IPS-18a (cell line): Measurements from ENCODE around the gene TBC1D14.

Experiments used
- H3K27ac ChIP-seq: one replicate; pipeline ENCODE4 v1.5.1; 2013; ENCODE audit warnings: low read length
- H3K27me3 ChIP-seq: one replicate; pipeline ENCODE4 v1.6.1; 2013; ENCODE audit warnings: mild to moderate bottlenecking, low read length; ENCODE audit not compliant: control insufficient read depth, insufficient read depth
- H3K36me3 ChIP-seq: one replicate; pipeline ENCODE4 v1.6.1; 2013; ENCODE audit warnings: low read depth, low read length; ENCODE audit not compliant: control insufficient read depth
- H3K4me1 ChIP-seq: one replicate; pipeline ENCODE4 v1.6.1; 2013; ENCODE audit warnings: low read depth, low read length; ENCODE audit not compliant: control insufficient read depth
- H3K4me3 ChIP-seq: one replicate; pipeline ENCODE4 v1.5.1; 2013; ENCODE audit warnings: low read length
- H3K9ac ChIP-seq: one replicate; pipeline ENCODE4 v1.6.1; 2013; ENCODE audit warnings: mild to moderate bottlenecking, low read length, moderate library complexity
- H3K9me3 ChIP-seq: one replicate; pipeline ENCODE4 v1.6.1; 2013; ENCODE audit warnings: low read depth, low read length; ENCODE audit not compliant: control insufficient read depth

The TBC1D14 gene

DNA sequence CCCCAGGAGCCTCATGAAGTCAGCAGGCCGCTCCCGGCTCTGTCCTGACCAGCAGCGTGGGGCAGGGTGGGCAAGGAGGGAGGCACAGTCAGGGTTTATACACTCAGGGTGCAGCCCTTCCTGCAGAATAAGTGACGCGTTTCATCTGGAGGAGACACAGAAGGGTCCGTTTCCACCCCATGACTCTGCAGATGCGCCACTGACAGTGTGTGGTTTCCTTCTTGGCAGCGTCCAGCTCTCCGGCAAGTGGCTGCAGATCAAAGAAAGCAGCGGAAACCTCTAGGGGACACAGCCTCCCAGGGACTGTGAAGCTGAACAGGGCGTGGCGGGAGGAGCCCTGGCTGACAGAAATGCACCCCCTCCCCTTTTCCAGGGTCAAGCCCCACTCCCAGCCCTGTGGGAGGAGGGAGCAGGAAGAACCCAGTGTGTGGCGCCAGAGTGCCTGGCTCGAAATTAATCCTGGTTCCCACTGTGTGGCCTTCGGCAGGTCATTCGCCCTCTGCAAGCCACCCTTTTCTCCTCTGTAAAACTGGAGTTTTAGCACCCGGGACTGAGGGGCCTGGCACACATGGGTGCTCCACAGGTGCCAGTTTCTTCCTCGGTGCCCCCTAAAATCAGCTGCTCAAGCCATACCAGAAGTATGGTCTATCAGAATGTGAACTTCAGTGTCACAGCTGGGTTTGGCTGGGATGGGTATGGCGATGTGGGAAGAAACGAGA lies 17.3 kb upstream of the TBC1D14 start:
- Histone ChIP-seq H3K9ac (no peak overlapping the region), H3K27me3 (no peaks in the 10 kb centered on the region), H3K4me3 (no peak overlapping the region), H3K36me3 (no peaks in the 10 kb centered on the region), H3K4me1 (no peaks in the 10 kb centered on the region), H3K9me3 (no peaks in the 10 kb centered on the region), H3K27ac (no peak overlapping the region)

DNA sequence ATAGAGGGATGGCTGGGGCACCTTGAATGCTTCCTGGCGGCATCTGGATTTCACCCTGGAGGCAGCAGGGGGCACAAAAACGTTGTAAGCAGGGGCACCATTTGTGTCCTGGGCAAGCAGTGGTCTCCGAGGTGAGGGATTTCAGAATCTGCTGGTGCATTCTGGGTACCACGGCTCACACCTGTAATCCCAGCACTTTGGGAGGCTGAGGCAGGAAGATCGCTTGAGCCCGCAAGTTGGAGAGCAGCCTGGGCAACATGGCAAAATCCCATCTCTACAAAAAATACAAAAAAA lies 16.8 kb upstream of the TBC1D14 start:
- H3K9me3 ChIP-seq = no peaks in the 10 kb centered on the region
- no peaks in the 10 kb centered on the region for H3K36me3 ChIP-seq
- no peak overlapping the region for H3K4me3 ChIP-seq
- no peaks in the 10 kb centered on the region for H3K27me3 ChIP-seq
- H3K27ac ChIP-seq = no peak overlapping the region
- H3K4me1 ChIP-seq = no peaks in the 10 kb centered on the region
- H3K9ac ChIP-seq = no peak overlapping the region

DNA sequence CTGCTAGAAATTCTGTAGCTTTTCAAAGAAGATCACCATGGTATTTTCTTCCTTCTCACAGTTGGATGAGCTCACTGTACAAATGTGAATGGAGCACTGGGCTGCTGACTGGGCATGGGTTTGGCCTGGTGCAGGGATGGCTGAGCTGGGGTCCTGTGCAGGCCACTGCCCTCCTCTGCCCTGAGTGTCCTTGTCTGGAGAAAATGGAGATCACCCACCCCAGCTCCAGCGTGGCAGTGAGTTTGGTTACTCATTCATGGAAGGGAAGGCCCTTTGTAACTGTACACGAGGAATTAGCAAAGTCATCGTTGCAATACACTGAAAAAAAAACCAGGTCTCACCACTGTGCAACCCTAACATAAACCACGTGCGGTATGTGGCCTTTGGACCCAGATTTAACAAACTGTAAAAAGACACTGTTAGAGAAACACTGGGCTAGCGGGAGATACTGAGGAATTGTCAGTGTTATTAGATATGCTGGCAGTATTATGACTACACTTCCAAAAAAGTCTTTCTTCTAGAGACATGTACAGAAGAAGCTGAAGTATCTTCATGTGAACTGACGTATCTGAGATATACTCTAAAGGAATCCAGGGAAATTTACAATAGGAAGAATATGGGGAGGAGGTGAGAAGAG lies 16.1 kb upstream of the TBC1D14 start:
- Histone ChIP-seq H3K4me1 (no peaks in the 10 kb centered on the region), H3K4me3 (no peak overlapping the region), H3K27me3 (no peaks in the 10 kb centered on the region), H3K9me3 (no peaks in the 10 kb centered on the region), H3K36me3 (no peaks in the 10 kb centered on the region), H3K27ac (no peak overlapping the region), H3K9ac (no peak overlapping the region)

DNA sequence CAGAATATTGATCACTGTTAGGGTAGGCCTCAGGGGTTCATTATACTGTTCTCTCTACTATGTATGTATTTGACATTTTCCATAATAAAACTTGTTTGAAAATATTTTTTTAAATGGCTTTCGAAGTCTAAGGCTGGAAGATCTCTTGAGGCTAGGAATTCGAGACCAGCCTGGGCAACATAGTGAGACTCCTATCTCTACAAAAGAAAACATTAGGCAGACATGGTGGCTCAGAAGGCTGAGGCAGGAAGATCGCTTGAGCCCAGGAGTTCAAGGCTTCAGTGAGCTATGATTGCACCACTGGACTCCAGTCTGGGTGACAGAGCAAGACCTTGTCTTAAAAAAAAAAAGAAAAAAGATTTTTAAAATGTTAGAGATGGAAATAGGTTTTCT lies 15.5 kb upstream of the TBC1D14 start:
- H3K9ac ChIP-seq = no peak overlapping the region
- no peaks in the 10 kb centered on the region for H3K36me3 ChIP-seq

DNA sequence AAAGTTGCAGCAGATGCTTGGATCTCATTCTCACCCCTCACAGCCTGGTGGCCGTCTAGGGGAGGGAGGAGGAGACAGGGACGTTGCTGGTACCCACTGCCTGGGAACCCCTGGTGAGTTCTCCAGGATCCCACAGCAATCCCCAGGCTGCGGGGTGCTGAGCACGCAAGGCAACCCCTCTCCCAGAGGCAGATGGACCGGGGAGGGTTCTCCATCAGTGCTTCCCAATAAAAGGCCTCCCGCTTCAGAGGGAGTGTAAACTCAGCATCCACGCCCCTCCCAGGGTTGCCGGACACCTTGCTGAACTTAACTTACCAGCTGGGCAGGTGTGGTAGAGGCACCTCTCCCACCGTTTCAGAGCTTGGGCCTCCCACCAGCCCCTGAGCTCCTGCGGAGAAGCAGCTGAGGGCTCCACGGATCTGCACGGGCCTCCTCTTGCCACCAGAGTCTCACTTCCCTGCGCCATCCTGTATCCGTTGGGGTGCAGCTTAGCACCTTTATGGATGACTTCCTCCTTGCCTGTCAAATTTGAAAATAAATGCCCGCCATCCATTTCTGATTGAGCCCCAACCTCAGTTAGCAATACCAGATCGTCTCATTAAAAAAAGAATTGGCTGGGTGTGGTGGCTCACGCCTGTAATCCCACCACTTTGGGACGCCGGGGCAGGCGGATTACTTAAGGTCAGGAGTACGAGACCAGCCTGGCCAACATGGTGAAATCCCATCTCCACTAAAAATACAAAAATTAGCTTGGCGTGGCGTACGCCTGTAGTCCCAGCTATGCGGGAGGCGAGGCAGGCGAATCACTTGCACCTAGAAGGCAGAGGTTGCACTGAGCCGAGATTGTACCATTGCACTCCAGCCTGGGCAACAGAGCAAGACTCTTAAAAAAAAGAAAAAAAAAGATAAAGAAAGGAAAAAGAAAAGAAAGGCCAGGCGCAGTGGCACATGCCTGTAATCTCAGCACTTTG lies 14.8 kb upstream of the TBC1D14 start:
- Histone ChIP-seq H3K4me1 (no peaks in the 10 kb centered on the region), H3K9me3 (no peaks in the 10 kb centered on the region), H3K9ac (no peak overlapping the region), H3K36me3 (no peaks in the 10 kb centered on the region), H3K4me3 (no peak overlapping the region), H3K27me3 (no peaks in the 10 kb centered on the region), H3K27ac (no peak overlapping the region)

More for the DNA sequence above, 15.5 kb upstream of the TBC1D14 start:
- Histone ChIP-seq H3K4me1 (no peaks in the 10 kb centered on the region), H3K9me3 (no peaks in the 10 kb centered on the region), H3K27ac (no peak overlapping the region), H3K27me3 (no peaks in the 10 kb centered on the region), H3K4me3 (no peak overlapping the region)

DNA sequence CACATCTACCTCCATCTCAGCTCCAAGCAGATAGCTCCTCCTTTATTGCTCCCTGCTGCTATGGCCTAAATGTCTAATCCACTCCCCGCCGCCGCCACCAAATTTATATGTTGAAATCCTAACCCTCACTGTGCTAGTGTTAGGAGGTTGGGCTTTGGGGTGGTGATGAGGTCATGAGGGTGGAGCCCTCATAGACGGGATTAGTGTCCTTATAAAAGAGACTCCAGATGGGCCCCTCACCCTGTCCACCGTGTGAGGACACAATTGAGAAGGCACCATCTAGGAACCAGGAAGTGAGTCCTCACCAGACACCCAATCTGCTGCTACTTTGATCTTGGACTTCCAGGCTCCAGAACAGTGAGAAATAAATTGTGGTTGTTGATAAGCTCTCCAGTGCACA lies 13.6 kb upstream of the TBC1D14 start:
- Histone ChIP-seq H3K9me3 (no peaks in the 10 kb centered on the region), H3K4me1 (no peaks in the 10 kb centered on the region), H3K36me3 (no peaks in the 10 kb centered on the region), H3K9ac (no peak overlapping the region), H3K27ac (no peak overlapping the region), H3K4me3 (no peak overlapping the region), H3K27me3 (no peaks in the 10 kb centered on the region)

DNA sequence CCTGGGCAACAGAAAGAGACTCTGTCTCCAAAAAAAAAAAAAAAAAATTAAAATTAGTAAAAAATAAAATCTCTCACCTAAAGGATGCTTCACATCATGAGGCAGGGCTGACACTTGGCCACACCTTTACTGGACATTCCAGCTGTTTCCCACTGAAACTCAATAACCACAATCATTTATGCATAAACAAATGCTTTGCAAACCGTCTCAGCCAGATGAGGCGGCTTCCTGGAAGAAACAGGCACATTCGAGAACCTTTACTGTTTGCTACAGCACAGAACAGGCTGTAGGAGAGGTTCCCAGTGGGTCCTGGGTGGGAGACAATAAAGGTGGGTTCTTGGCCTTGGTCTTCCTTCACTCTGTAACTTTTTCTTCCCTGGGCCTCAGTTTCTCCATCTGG lies 10.9 kb upstream of the TBC1D14 start:
- H3K4me3 ChIP-seq = no peak overlapping the region
- no peaks in the 10 kb centered on the region for H3K36me3 ChIP-seq
- H3K9me3 ChIP-seq = no peaks in the 10 kb centered on the region
- no peak overlapping the region for H3K27ac ChIP-seq
- no peak overlapping the region for H3K9ac ChIP-seq
- no peaks in the 10 kb centered on the region for H3K27me3 ChIP-seq
- no peaks in the 10 kb centered on the region for H3K4me1 ChIP-seq

DNA sequence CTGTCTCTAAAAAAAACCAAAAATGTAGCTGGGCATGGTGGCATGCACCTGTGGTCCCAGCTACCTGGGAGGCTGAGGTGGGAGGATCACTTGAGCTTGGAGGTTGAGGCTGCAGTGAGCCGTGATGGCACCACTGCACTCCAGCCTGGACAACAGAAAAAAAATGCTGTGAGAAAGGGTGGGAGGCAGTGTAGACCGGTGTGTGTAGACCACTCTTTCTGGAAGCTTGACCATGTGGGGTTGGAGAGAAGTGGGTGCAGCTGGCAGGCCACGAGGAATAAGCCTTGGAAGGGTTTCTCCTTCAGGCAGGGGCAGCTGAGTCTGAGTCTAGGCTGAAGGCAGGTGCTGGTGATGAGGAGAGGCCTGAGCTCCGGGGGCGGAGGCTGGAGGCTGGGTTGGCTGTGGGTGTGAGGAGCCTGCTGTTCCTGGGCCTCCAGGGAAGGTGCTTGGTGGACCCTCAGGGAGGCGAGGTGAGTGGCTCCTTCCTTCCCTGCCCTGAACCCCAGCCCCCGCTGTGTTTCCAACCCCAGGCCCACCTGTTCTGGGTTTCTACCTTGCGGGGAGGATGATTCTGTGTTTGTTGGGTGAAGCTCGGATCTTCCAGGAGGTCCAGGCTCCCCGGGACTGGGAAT lies 9.3 kb upstream of the TBC1D14 start:
- no peaks in the 10 kb centered on the region for H3K36me3 ChIP-seq
- H3K9ac ChIP-seq = no peak overlapping the region
- H3K27me3 ChIP-seq = no peaks in the 10 kb centered on the region
- no peaks in the 10 kb centered on the region for H3K9me3 ChIP-seq
- no peaks in the 10 kb centered on the region for H3K4me1 ChIP-seq
- no peak overlapping the region for H3K27ac ChIP-seq
- H3K4me3 ChIP-seq = no peak overlapping the region

DNA sequence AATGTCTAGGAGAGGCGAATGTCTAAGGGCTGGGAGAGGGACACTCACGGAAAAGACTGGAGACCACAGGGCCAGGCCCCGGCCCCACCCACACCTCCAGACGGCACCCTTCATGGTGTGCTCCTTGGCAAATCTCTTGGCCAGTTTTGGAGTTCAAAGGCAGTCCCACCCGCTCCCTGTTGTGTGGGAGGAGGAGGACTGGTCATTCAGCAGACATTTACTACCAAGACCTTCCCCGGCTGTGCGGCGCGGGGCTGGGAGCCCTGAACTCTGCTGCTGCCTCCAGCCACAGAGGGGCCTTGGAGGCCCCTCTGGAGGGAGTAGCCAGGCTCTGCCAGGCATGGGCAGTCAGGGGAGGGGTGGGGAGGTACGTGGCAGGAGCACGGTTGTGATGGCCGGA lies 8.7 kb upstream of the TBC1D14 start:
- Histone ChIP-seq H3K36me3 (no peaks in the 10 kb centered on the region), H3K4me3 (no peak overlapping the region), H3K4me1 (no peaks in the 10 kb centered on the region), H3K27ac (no peak overlapping the region), H3K9me3 (no peaks in the 10 kb centered on the region), H3K9ac (no peak overlapping the region), H3K27me3 (no peaks in the 10 kb centered on the region)

DNA sequence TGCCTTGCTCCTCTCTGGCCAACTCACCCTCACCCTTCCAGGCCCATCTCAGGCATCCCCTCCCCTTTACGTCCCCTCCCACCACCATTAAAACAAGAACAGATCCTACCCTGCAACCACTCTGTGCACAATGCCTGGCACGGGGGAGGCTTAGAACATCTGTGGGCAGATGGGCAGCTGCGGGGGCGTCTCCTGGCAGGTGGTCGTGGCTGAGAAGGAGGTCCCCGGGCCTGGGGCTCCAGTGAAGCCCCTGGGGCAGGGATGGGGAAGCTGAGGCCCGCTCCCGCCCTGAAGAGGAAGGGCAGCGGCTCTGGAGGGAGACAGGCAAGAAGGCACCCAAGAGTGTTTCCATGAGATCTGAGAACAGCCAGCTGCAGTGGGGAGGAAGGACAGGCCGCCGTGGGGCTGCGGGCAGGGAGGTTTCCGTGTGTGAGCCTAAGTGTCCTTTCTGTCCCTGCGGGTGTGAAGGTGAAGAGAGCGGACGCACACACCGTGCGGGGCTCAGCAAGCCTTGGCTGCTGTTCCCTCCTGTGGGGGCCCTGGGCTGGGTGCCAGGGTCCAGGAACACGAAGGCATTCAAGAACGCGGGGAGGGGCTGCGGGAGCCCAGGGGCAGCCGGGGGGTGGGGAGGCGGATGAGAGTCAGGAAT lies 7.8 kb upstream of the TBC1D14 start:
- H3K9ac ChIP-seq = no peak overlapping the region

More for the DNA sequence above, 7.8 kb upstream of the TBC1D14 start:
- Histone ChIP-seq H3K36me3 (no peaks in the 10 kb centered on the region), H3K9me3 (no peaks in the 10 kb centered on the region), H3K4me3 (no peak overlapping the region), H3K27ac (no peak overlapping the region), H3K4me1 (no peaks in the 10 kb centered on the region), H3K27me3 (peaks cover 1% of the 10 kb centered on the region)
